Cardiac fibroblast (primary cell): ENCODE results near the gene DCAF12.
A peak's percentile ranks its signal among the peaks of the same experiment; 100 is the strongest.

Source experiments
- DNase-seq, 2 donors: peaks; one replicate each; pipeline versions ENCODE4 v3.0.0 to v3.0.0-alpha.2; 2010; ENCODE audit warnings: low read depth in 2 of 2
- H3K4me3 ChIP-seq, 2 donors: replicated peaks in 1 of 2; 1 replicate in 1 of 2; 2 replicates in 1 of 2; pipeline ENCODE4 v1.5.1; 2011; ENCODE audit warnings: low read depth in 2 of 2, low read length in 2 of 2, mild to moderate bottlenecking in 2 of 2, moderate library complexity in 1 of 2
- CTCF ChIP-seq: IDR thresholded peaks from one replicate; pipeline ENCODE4 v1.5.1; 2011; ENCODE audit warnings: low read depth, mild to moderate bottlenecking, low read length, inconsistent platforms

The DCAF12 gene

DNA sequence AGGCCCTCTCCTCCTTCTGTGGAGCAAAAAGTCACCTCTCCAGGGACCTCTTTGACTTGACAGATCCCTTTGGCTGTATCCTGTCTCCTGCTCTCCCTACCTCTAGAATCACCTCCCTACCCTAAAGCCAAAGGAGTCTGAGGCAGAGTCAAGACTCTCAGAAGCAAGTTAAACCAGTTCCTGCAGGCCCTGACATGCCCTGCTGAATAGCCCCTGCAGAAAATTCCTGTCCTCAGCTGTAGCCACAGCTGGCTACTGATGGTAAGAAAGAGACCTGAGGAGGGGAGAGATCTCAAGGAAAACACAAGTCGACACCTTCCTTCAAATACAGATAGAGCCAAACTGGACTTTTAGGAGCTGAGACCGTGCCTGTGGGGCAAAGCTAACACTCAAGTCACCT lies 54.1 kb downstream of the DCAF12 start:
- no peak for DNase-seq
- TF ChIP-seq CTCF = no peak
- no peak overlapping the region for H3K4me3 ChIP-seq

GRCh38 chr9:34070606-34071324 lies 55.7 kb downstream of the DCAF12 start:
- no peak for TF ChIP-seq CTCF
- DNase-seq = no peak
- no peak overlapping the region for H3K4me3 ChIP-seq

- TF ChIP-seq CTCF = no peak
- no peak for DNase-seq
- no peak overlapping the region for H3K4me3 ChIP-seq
Observed at GRCh38 chr9:34069831-34070230, 56.7 kb downstream of the DCAF12 start.

- no peak overlapping the region for H3K4me3 ChIP-seq
- DNase-seq = no peak
- no peak for TF ChIP-seq CTCF
Observed at GRCh38 chr9:34065541-34065940, 61.0 kb downstream of the DCAF12 start.

DNA sequence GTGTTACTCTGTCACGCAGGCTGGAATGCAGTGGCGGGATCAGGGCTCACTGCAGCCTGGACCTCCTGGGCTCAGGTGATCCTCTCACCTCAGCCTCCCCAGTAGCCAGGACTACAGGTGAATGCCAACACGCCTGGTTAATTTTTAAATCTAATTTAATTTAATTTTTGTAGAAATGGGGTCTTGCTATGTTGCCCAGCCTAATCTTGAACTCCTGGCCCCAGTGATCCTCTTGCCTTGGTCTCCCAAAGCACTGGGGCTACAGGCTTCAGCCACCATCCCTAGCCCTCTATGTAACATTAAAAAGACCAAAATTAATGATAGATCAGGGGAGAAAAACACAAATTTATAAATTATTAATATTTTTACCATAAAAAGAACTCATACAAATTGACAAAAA lies 66.5 kb downstream of the DCAF12 start:
- no peak for TF ChIP-seq CTCF
- no peak for DNase-seq
- H3K4me3 ChIP-seq = no peak overlapping the region

GRCh38 chr9:34059281-34059680 lies 67.2 kb downstream of the DCAF12 start:
- no peak overlapping the region for H3K4me3 ChIP-seq
- no peak for TF ChIP-seq CTCF
- peak in 1 of 2 donors; percentile 23 for DNase-seq
